Fibroblast of skin of abdomen (primary cell): ENCODE data around the gene GAS7.
"Not testable (repeated sequence)": the region's sequence is repeated elsewhere in the genome, so short reads cannot be mapped to it uniquely, and the experiment has no call there.

Experiments
- DNase-seq: peaks from one replicate; pipeline ENCODE4 v3.0.0-alpha.2; 2013

GAS7 gene

GRCh38 chr17:10018461-10018891 lies 179.9 kb downstream of the GAS7 start:
- DNase-seq = no peak

- DNase-seq = not testable (repeated sequence)
Observed at GRCh38 chr17:10016958-10017570, 181.3 kb downstream of the GAS7 start.

- peak; percentile 32 for DNase-seq
Observed at GRCh38 chr17:10013365-10014112, 184.9 kb downstream of the GAS7 start.

- DNase-seq = no peak
Observed at GRCh38 chr17:10010752-10011151, 187.7 kb downstream of the GAS7 start.

GRCh38 chr17:10003705-10004104 lies 194.7 kb downstream of the GAS7 start:
- DNase-seq = no peak

GRCh38 chr17:10002567-10003360 lies 195.6 kb downstream of the GAS7 start:
- not testable (repeated sequence) for DNase-seq

- DNase-seq = no peak
Observed at GRCh38 chr17:10001306-10001873, 197.0 kb downstream of the GAS7 start.

GRCh38 chr17:9999919-10000695 lies 198.3 kb downstream of the GAS7 start:
- DNase-seq = no peak

- DNase-seq = no peak
Observed at GRCh38 chr17:9998060-9998459, 200.3 kb downstream of the GAS7 start.

- DNase-seq = no peak
Observed at GRCh38 chr17:9994761-9995160, 203.6 kb downstream of the GAS7 start.

- DNase-seq = no peak
Observed at GRCh38 chr17:9991796-9992195, 206.6 kb downstream of the GAS7 start.

- DNase-seq = no peak
Observed at GRCh38 chr17:9991351-9991750, 207.1 kb downstream of the GAS7 start.

- peak; percentile 33 for DNase-seq
Observed at GRCh38 chr17:9987779-9988585, 210.4 kb downstream of the GAS7 start.

- no peak for DNase-seq
Observed at GRCh38 chr17:9986754-9987382, 211.5 kb downstream of the GAS7 start.

GRCh38 chr17:9985646-9986045 lies 212.8 kb downstream of the GAS7 start:
- DNase-seq = no peak

- DNase-seq = no peak
Observed at GRCh38 chr17:9984768-9985167, 213.6 kb downstream of the GAS7 start.

GRCh38 chr17:9982159-9982558 lies 216.2 kb downstream of the GAS7 start:
- no peak for DNase-seq

- DNase-seq = no peak
Observed at GRCh38 chr17:9981344-9981915, 217.0 kb downstream of the GAS7 start.

GRCh38 chr17:9979463-9979995 lies 218.9 kb downstream of the GAS7 start:
- DNase-seq = no peak

GRCh38 chr17:9977180-9977575 lies 221.2 kb downstream of the GAS7 start:
- no peak for DNase-seq
